A549 (cell line): Measurements from ENCODE around the gene PRRX1. TPM values are rescaled to one million over a fixed set of nuclear protein-coding genes. Genes with fewer than 3 reads are reported as not detected.

Experiments
- ATAC-seq, 2 experiments: fragments of 200-7000 bp in 1 of 2; fragments of >200 bp in 1 of 2; cut with Nextera tagmentation in 1 of 2; cut with Tn5 transposase in 1 of 2; 3 replicates each; pipeline versions ENCODE4 v1.8.0 to v1.9.1; 2018 to 2020; ENCODE audit warnings: mild to moderate bottlenecking in 1 of 2, moderate library complexity in 1 of 2
- CTCF ChIA-PET: fragments of 300-600 bp; sonication (Branson Sonifier 250); formaldehyde crosslinking; extraction: SDS; loops from one replicate; lab custom pipeline; 2021; ENCODE audit warnings: antibody characterized with exemption, inconsistent platforms; lab: Yijun Ruan, JAX
- POLR2A ChIA-PET: fragments of 350-600 bp; formaldehyde crosslinking; extraction: SDS; loops from one replicate; lab custom pipeline; 2021; ENCODE audit warnings: antibody characterized with exemption, inconsistent platforms; lab: Yijun Ruan, JAX
- DNase-seq, 2 experiments: peaks; one replicate each; pipeline versions ENCODE4 v3.0.0 to v3.0.0-alpha.2; 2011 to 2016; ENCODE audit warnings: low read depth in 1 of 2, low spot score in 1 of 2
- FAIRE-seq: peaks from 2 replicates; lab custom pipeline; 2011; peaks lifted over from hg19 to GRCh38; lab: Jason Lieb, UNC
- H3K27ac ChIP-seq, 2 experiments: fragments of >200 bp; sonication (Bioruptor Twin); formaldehyde crosslinking; 3 replicates each; pipeline ENCODE4 v1.5.1; 2016 to 2017
- H3K4me1 ChIP-seq: fragments of >200 bp; sonication (Bioruptor Twin); formaldehyde crosslinking; 3 replicates; pipeline ENCODE4 v1.6.1; 2016
- H3K4me2 ChIP-seq: fragments of >200 bp; sonication (Bioruptor Twin); formaldehyde crosslinking; 3 replicates; pipeline ENCODE4 v1.6.1; 2016
- H3K4me3 ChIP-seq: fragments of >200 bp; sonication (Bioruptor Twin); formaldehyde crosslinking; 3 replicates; pipeline ENCODE4 v1.5.1; 2016
- H3K9me3 ChIP-seq: fragments of >200 bp; sonication (Bioruptor Twin); formaldehyde crosslinking; 3 replicates; pipeline ENCODE4 v1.6.1; 2016
- CBX2 ChIP-seq: fragments of 200-600 bp; sonication (generic); IDR thresholded peaks from 2 replicates; pipeline ENCODE4 v1.6.1; 2016; ENCODE audit warnings: low read depth, mild to moderate bottlenecking, borderline replicate concordance
- E2F6 ChIP-seq: IDR thresholded peaks from 2 replicates; pipeline ENCODE4 v1.6.1; 2012; ENCODE audit warnings: low read depth, borderline replicate concordance
- EHMT2 ChIP-seq: fragments of 200-600 bp; sonication (generic); IDR thresholded peaks from 2 replicates; pipeline ENCODE4 v1.6.1; 2016; ENCODE audit warnings: antibody characterized with exemption, low read depth, mild to moderate bottlenecking, moderate library complexity
- GATA3 ChIP-seq: IDR thresholded peaks from 2 replicates; pipeline ENCODE4 v1.6.1; 2012; ENCODE audit warnings: borderline replicate concordance
- HOXA7 ChIP-seq: fragments of 250-450 bp; sonication (Bioruptor Pico); IDR thresholded peaks from 2 replicates; pipeline ENCODE4 v1.5.0; 2020; ENCODE audit warnings: mild to moderate bottlenecking, moderate library complexity
- JUN ChIP-seq, 2 experiments: fragments of >200 bp; sonication (Bioruptor Twin); formaldehyde crosslinking; IDR thresholded peaks; 2 replicates in 1 of 2; 3 replicates in 1 of 2; pipeline ENCODE4 v1.6.1; 2016 to 2017
- JUNB ChIP-seq: fragments of >200 bp; sonication (Bioruptor Twin); formaldehyde crosslinking; IDR thresholded peaks from 2 replicates; pipeline ENCODE4 v1.6.1; 2016
- KDM1A ChIP-seq: fragments of 200-600 bp; sonication (generic); IDR thresholded peaks from 2 replicates; pipeline ENCODE4 v1.6.1; 2016; ENCODE audit warnings: low read depth, mild to moderate bottlenecking
- PBX3 ChIP-seq: IDR thresholded peaks from 2 replicates; pipeline ENCODE4 v1.6.1; 2012
- RAD21 ChIP-seq, 2 experiments: fragments of >200 bp in 1 of 2; sonication (Bioruptor Twin) in 1 of 2; formaldehyde crosslinking in 1 of 2; IDR thresholded peaks in 1 of 2; conservative IDR thresholded peaks in 1 of 2; 2 replicates in 1 of 2; 3 replicates in 1 of 2; pipeline ENCODE4 v1.6.1; 2012 to 2018; ENCODE audit warnings: inconsistent platforms in 1 of 2
- RCOR1 ChIP-seq: fragments of 150-350 bp; IDR thresholded peaks from 2 replicates; pipeline ENCODE4 v1.6.1; 2014; ENCODE audit warnings: antibody characterized with exemption, low read length, low read depth
- SREBF2 ChIP-seq: fragments of 450-650 bp; IDR thresholded peaks from 2 replicates; pipeline ENCODE4 v1.6.1; 2014; ENCODE audit warnings: mild to moderate bottlenecking, moderate library complexity
- ZFP36 ChIP-seq: fragments of 450-650 bp; IDR thresholded peaks from 2 replicates; pipeline ENCODE4 v1.6.1; 2014; ENCODE audit warnings: borderline replicate concordance; ENCODE audit not compliant: partially characterized antibody
- ZSCAN20 ChIP-seq: fragments of 250-450 bp; sonication (Bioruptor Pico); IDR thresholded peaks from 2 replicates; pipeline ENCODE4 v1.8.0; 2022; ENCODE audit warnings: mild to moderate bottlenecking, moderate library complexity
- WGBS: methylation state at CpG from one replicate; pipeline ENCODE4 v1.1.6; 2017; ENCODE audit errors: missing lambda C conversion rate; 5-methylcytosine and 5-hydroxymethylcytosine counted together
- polyA plus RNA-seq, 4 experiments: library from polyadenylated mRNA; depleted of rRNA in 3 of 4; stranded (reverse); fragments of >200 nt; fragmentation: RNase III in 1 of 4; extraction: RNeasy Plus Mini Kit Qiagen cat#74134 plus additional on column Dnase treatment in 1 of 4; gene quantifications; 2 replicates in 3 of 4; 3 replicates in 1 of 4; pipeline ENCODE4 v1.2.3, GENCODE V29; 2011 to 2017
- TF ChIP-seq, protein P1 (sequence below): fragments of >200 bp; sonication (Bioruptor Twin); formaldehyde crosslinking; IDR thresholded peaks from 3 replicates; pipeline ENCODE4 v1.5.1; 2016
- TF ChIP-seq, protein P2 (sequence below): fragments of 250-450 bp; sonication (Bioruptor Pico); IDR thresholded peaks from 2 replicates; pipeline ENCODE4 v1.5.0; 2021; ENCODE audit warnings: mild to moderate bottlenecking, moderate library complexity, borderline replicate concordance

Gene PRRX1
- polyA plus RNA-seq, 2 of the 4 experiments (the other 2 are of a cell fraction): 0.14 TPM; not detected in 1

DNA sequence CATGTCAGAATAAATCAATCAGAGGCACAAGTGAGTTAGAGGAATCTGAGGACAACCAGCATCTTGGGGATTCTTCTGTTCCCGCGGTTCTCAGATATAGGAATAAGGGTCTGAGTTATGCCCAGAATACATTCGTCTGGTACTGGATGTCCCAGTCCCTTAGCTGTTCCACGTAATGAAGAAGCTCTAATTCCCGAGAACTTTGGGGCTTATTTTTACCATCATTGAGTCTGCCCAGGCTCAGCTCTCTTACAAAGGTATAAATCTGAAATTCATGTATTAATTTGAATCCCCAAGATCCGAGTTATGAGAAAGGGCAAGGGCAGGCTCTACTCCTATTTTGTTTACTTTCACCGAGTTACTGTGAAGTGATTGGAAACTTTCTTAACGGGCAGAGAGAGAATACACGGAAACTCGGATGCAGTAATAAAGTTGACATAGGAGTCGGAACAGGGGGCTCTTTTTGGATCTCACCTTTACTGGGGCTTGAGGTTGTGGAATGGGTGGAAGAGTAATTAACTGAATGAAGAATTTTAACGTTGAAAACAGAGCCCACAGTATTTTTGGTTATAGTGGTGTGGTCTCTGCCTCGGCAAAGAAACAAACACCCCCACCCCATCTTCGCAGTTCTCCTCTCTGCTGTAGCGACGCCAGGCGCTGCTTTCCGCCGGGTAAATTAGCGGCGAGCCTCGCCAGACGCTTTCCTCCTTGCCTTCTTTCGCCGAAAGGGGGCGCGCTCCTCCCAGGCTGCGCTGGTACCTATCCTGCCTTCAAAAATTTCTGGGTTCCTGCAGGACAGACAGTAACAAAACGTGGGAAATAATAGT is 7.1 kb downstream of the PRRX1 start:
- H3K4me2 ChIP-seq: no peak overlapping the region
- 24% methylated on average over 29 of the region's 29 CpGs for WGBS

GRCh38 chr1:170671629-170671963 is 7.7 kb downstream of the PRRX1 start:
- ATAC-seq (no peak), FAIRE-seq (no peak), DNase-seq (no peak)
- Histone ChIP-seq H3K4me3 (no peak overlapping the region), H3K4me1 (no peaks in the 10 kb centered on the region), H3K9me3 (no peaks in the 10 kb centered on the region), H3K27ac (no peak overlapping the region)
- CTCF ChIA-PET: no interaction called here
- POLR2A ChIA-PET: no interaction called here
- no peak for TF ChIP-seq ZSCAN20
- TF ChIP-seq SREBF2: no peak
- no peak for TF ChIP-seq PBX3
- TF ChIP-seq JUNB: no peak
- no peak for TF ChIP-seq HOXA7 (CRISPR knock-in tag)
- TF ChIP-seq JUN (IDR thresholded peaks at IDR 0.05): no peak
- TF ChIP-seq, all 56 proteins: peak for 0
- WGBS: 34% methylated on average over 4 of the region's 4 CpGs
- no peak overlapping the region for H3K4me2 ChIP-seq

More for the DNA sequence above, 7.1 kb downstream of the PRRX1 start:
- no peaks in the 10 kb centered on the region for H3K9me3 ChIP-seq
- DNase-seq: no peak
- FAIRE-seq: no peak
- H3K4me3 ChIP-seq: no peak overlapping the region
- CTCF ChIA-PET: no interaction called here
- H3K27ac ChIP-seq: no peak overlapping the region
- POLR2A ChIA-PET: no interaction called here
- TF ChIP-seq RAD21 (conservative IDR thresholded peaks at IDR 0.05 in 1 of 2, IDR thresholded peaks at IDR 0.05 in 1 of 2) (peak in 1 of 2 experiments; percentile 25; a peak in 2 of 5 replicates), EHMT2 (no peak)
- TF ChIP-seq, protein P1, sequence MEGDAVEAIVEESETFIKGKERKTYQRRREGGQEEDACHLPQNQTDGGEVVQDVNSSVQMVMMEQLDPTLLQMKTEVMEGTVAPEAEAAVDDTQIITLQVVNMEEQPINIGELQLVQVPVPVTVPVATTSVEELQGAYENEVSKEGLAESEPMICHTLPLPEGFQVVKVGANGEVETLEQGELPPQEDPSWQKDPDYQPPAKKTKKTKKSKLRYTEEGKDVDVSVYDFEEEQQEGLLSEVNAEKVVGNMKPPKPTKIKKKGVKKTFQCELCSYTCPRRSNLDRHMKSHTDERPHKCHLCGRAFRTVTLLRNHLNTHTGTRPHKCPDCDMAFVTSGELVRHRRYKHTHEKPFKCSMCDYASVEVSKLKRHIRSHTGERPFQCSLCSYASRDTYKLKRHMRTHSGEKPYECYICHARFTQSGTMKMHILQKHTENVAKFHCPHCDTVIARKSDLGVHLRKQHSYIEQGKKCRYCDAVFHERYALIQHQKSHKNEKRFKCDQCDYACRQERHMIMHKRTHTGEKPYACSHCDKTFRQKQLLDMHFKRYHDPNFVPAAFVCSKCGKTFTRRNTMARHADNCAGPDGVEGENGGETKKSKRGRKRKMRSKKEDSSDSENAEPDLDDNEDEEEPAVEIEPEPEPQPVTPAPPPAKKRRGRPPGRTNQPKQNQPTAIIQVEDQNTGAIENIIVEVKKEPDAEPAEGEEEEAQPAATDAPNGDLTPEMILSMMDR: peak; percentile 21; the same call in 2 of the 3 replicates
- TF ChIP-seq, all 56 proteins: peak for 2
- peak in 1 of 2 experiments; percentile 68; a peak in 3 of 6 replicates for ATAC-seq
- H3K4me1 ChIP-seq: no peaks in the 10 kb centered on the region

- no peak for ATAC-seq
- H3K27ac ChIP-seq: no peak overlapping the region
- POLR2A ChIA-PET: no interaction called here
- no peaks in the 10 kb centered on the region for H3K4me1 ChIP-seq
- CTCF ChIA-PET: interaction anchor here (0.9 kb wide), 1 partner anchor 10 kb away, joined by 3 read pairs; no protein-coding TSS in a partner anchor
- FAIRE-seq: no peak
- no peak for DNase-seq
- TF ChIP-seq RCOR1 (no peak), CBX2 (no peak), E2F6 (no peak), SREBF2 (no peak), KDM1A (no peak)
- TF ChIP-seq, all 56 proteins: peak for 0
- no peak overlapping the region for H3K4me3 ChIP-seq
- 28% methylated on average over 2 of the region's 2 CpGs for WGBS
- H3K4me2 ChIP-seq: no peak overlapping the region
- no peaks in the 10 kb centered on the region for H3K9me3 ChIP-seq
Measured at GRCh38 chr1:170672316-170672715, 8.4 kb downstream of the PRRX1 start.

DNA sequence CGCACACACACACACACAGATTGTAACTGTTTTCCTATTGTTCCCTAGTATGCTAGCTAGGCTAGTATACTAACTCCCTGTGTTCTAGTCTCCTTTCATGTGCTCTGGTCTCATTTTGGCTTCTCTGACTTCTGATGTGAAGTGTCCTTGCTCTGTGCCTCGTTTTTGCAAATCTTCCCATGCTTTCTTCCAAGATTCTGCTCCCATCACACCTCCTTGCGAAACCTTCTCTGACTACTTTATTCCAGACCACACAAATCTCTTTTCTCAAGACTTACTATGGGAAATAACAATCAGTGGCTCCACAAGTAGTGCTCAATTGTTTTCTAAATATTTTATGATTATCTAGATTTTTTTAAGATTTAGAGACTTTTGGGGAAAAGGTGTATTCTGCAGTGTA is 10.3 kb downstream of the PRRX1 start:
- Histone ChIP-seq H3K9me3 (no peaks in the 10 kb centered on the region), H3K4me1 (no peaks in the 10 kb centered on the region), H3K4me2 (no peak overlapping the region), H3K27ac (no peak overlapping the region), H3K4me3 (no peak overlapping the region)
- FAIRE-seq (no peak), ATAC-seq (no peak), DNase-seq (no peak)
- TF ChIP-seq KDM1A (no peak), ZFP36 (no peak), E2F6 (no peak), GATA3 (no peak), RCOR1 (no peak)
- TF ChIP-seq, protein P2, sequence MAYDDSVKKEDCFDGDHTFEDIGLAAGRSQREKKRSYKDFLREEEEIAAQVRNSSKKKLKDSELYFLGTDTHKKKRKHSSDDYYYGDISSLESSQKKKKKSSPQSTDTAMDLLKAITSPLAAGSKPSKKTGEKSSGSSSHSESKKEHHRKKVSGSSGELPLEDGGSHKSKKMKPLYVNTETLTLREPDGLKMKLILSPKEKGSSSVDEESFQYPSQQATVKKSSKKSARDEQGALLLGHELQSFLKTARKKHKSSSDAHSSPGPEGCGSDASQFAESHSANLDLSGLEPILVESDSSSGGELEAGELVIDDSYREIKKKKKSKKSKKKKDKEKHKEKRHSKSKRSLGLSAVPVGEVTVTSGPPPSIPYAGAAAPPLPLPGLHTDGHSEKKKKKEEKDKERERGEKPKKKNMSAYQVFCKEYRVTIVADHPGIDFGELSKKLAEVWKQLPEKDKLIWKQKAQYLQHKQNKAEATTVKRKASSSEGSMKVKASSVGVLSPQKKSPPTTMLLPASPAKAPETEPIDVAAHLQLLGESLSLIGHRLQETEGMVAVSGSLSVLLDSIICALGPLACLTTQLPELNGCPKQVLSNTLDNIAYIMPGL (CRISPR knock-in tag): no peak
- WGBS: 60% methylated on average over 3 of the region's 3 CpGs
- CTCF ChIA-PET: no interaction called here
- POLR2A ChIA-PET: no interaction called here
